IMR-90 (cell line): ENCODE measurements around the gene ZDHHC24.

Experiments used
- BHLHE40 ChIP-seq: fragments of 150-350 bp; IDR thresholded peaks from 2 replicates; pipeline ENCODE4 v1.6.1; 2016; ENCODE audit warnings: mild to moderate bottlenecking, low read depth, low read length
- CEBPB ChIP-seq: IDR thresholded peaks from 2 replicates; pipeline ENCODE4 v1.6.1; 2012; ENCODE audit warnings: low read depth, low read length, improper control_type of control experiment
- CTCF ChIP-seq: conservative IDR thresholded peaks from 2 replicates; pipeline ENCODE4 v1.5.1; 2012; ENCODE audit warnings: mild to moderate bottlenecking, low read depth, low read length, improper control_type of control experiment
- ELK1 ChIP-seq: fragments of 150-350 bp; IDR thresholded peaks from 2 replicates; pipeline ENCODE4 v1.6.1; 2016; ENCODE audit warnings: low read depth, mild to moderate bottlenecking, low read length, moderate library complexity, borderline replicate concordance
- MAZ ChIP-seq: IDR thresholded peaks from 2 replicates; pipeline ENCODE4 v1.6.1; 2012; ENCODE audit warnings: low read depth, mild to moderate bottlenecking, low read length, improper control_type of control experiment, moderate library complexity, borderline replicate concordance
- MXI1 ChIP-seq: IDR thresholded peaks from 2 replicates; pipeline ENCODE4 v1.6.1; 2012; ENCODE audit warnings: low read depth, mild to moderate bottlenecking, low read length, moderate library complexity, borderline replicate concordance
- POLR2A ChIP-seq: IDR thresholded peaks from 2 replicates; pipeline ENCODE4 v1.6.1; 2012; ENCODE audit warnings: mild to moderate bottlenecking, low read depth, low read length
- RAD21 ChIP-seq: IDR thresholded peaks from 2 replicates; pipeline ENCODE4 v1.6.1; 2012; ENCODE audit warnings: low read length, improper control_type of control experiment
- RFX5 ChIP-seq: IDR thresholded peaks from 2 replicates; pipeline ENCODE4 v1.8.0; 2012; ENCODE audit warnings: low read depth, mild to moderate bottlenecking, low read length, moderate library complexity
- SMC3 ChIP-seq: fragments of 150-350 bp; IDR thresholded peaks from 2 replicates; pipeline ENCODE4 v1.6.1; 2016; ENCODE audit warnings: low read depth, mild to moderate bottlenecking, antibody characterized with exemption, low read length, moderate library complexity
- USF2 ChIP-seq: fragments of 150-350 bp; IDR thresholded peaks from 2 replicates; pipeline ENCODE4 v1.6.1; 2017; ENCODE audit warnings: mild to moderate bottlenecking, antibody characterized with exemption, low read length, low read depth

- TF ChIP-seq BHLHE40 (no peak), CTCF (no peak), POLR2A (no peak), MXI1 (no peak), CEBPB (no peak), MAZ (no peak), RAD21 (no peak), ELK1 (no peak), SMC3 (no peak), USF2 (no peak), RFX5 (no peak)
Measured at GRCh38 chr11:66509131-66509561, 36.7 kb downstream of the ZDHHC24 start.
